Bronchial epithelial cell (primary cell): ENCODE data around the gene UNK. TPM values are rescaled to one million over a fixed set of nuclear protein-coding genes. Genes with fewer than 3 reads are reported as not detected.
"Not testable (repeated sequence)": the region's sequence is repeated elsewhere in the genome, so short reads cannot be mapped to it uniquely, and the experiment has no call there.

Source experiments
- DNase-seq: peaks from one replicate; pipeline ENCODE4 v3.0.0-alpha.2; 2010; ENCODE audit warnings: low read depth
- FAIRE-seq: peaks from 2 replicates; lab custom pipeline; 2011; peaks lifted over from hg19 to GRCh38; lab: Jason Lieb, UNC
- H3K27me3 ChIP-seq: 2 replicates; pipeline ENCODE4 v1.5.1; 2011; ENCODE audit warnings: low read length; ENCODE audit not compliant: control insufficient read depth, insufficient read depth
- H3K36me3 ChIP-seq: 2 replicates; pipeline ENCODE4 v1.5.1; 2011; ENCODE audit warnings: low read length; ENCODE audit not compliant: control insufficient read depth, insufficient read depth
- H3K4me3 ChIP-seq: 2 replicates; pipeline ENCODE4 v1.5.1; 2011; ENCODE audit warnings: mild to moderate bottlenecking, low read depth, low read length, control low read depth
- CTCF ChIP-seq: IDR thresholded peaks from 2 replicates; pipeline ENCODE4 v1.5.1; 2011; ENCODE audit warnings: mild to moderate bottlenecking, moderate library complexity, low read length, control low read depth, inconsistent platforms; ENCODE audit not compliant: insufficient read depth, severe bottlenecking
- total RNA-seq: library from RNA; depleted of rRNA; stranded (reverse); fragments of >200 nt; gene quantifications from 2 replicates; pipeline ENCODE4 v1.2.1, GENCODE V29; 2014

The UNK gene
- total RNA-seq, 1 donor from 2014 or later: 10.8 TPM

DNA sequence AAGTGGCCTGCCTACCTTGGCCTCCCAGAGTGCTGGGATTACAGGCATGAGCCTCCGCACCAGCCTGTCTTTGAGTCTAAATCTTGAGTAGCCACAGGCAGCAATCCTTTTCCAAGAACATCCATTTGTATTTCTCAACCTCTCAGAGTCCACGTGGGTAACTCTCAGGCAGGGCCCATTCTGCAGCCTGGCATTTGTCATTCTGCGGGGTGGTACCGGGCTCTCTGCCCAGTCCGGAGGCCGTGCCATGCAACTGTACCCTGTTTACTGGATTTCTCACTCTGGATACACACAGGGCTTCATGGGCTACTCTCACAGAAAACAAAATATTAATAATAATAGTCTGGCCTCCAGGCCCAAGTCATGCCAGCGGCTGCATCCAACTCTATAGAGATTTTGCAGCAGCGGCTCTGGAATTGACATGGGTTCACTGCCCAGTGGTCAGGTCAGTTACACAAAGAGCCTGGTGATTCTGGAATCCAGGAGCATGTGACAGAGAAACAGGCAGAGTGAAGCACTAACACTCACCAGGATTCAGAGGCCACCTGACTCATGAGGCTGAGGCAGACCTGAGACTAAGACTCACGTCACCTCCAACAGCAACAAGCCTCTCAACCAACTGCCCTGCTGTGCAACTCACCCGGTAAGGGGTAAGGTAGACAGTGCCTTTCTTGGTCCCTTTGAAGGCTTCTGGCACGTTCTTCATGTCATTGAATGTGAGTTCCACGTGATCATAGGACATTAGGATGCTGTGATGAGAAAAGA is 66.5 kb downstream of the UNK start:
- DNase-seq (no peak), FAIRE-seq (no peak)
- TF ChIP-seq CTCF: no peak
- Histone ChIP-seq H3K27me3 (no peaks in the 10 kb centered on the region), H3K36me3 (peaks cover 33% of the 10 kb centered on the region), H3K4me3 (no peak overlapping the region)

DNA sequence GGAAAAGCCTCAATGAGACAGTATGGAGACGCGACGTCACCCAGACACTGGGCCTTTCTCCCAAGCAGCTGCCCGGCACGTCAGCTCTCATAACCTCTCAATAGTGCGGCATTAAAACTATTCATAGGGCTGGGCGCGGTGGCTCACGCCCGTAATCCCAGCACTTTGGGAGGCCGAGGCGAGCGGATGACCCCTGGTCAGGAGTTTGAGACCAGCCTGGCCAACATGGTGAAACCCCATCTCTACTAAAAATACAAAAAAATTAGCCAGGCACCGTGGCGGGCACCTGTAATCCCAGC is 67.0 kb downstream of the UNK start:
- H3K4me3 ChIP-seq, FAIRE-seq, H3K27me3 ChIP-seq, DNase-seq: not testable (repeated sequence)
- H3K36me3 ChIP-seq: peaks cover 30% of the 10 kb centered on the region

DNA sequence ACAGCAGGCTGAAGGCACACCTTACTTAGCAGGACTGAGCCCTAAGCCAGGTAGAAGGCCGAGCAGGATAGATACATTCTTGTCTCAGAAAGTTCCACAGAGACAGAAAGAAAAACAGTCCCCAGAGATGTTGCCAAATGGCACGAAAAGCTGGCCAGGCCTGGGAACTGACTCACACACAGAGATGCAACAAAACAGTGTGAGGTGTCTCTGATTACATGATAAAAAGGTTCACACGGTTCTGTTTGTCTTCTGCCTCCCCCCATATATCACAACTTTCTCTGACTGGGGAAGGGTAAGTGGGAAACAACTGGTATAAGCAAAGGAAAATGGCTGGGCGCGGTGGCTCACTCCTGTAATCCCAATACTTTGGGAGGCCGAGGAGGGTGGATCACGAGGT is 68.8 kb downstream of the UNK start:
- DNase-seq: peak; percentile 22
- Histone ChIP-seq H3K27me3 (no peaks in the 10 kb centered on the region), H3K36me3 (peaks cover 19% of the 10 kb centered on the region), H3K4me3 (no peak overlapping the region)
- FAIRE-seq: no peak
- no peak for TF ChIP-seq CTCF

DNA sequence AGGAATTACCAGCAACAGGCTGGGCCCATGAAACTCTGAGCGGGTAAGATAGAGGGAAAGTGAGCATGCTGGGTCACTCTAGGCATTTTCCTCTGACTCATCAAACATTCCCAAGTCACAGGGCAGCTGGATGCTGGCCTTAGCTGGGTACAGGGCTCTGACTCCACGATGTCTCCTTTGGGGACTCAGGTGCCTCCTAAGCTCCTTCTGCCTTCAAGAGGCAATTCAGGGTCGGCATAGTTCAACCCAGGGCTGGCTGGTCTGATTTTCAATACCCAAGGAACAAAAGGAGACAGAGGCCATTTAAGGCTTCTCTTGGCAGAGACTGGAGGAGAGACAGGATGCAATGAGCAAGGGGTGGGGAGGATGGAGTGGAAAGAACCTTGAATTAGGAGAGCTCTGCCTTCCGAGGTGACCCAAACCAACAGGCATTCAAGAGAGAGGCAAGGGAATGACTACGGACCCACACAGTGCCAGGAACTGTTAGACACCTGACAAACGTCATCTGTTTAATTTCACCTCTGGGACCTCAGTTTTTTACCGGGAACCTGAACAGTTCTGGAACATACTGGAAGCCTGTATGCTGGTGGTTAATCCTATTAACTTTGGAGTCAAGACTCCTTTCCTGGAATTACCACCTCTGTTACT is 69.6 kb downstream of the UNK start:
- H3K36me3 ChIP-seq: peaks cover 15% of the 10 kb centered on the region
- H3K4me3 ChIP-seq: peak overlapping the region; percentile 73
- FAIRE-seq (no peak), DNase-seq (peak; percentile 69)
- no peaks in the 10 kb centered on the region for H3K27me3 ChIP-seq
- TF ChIP-seq CTCF: no peak

- peaks cover 9% of the 10 kb centered on the region for H3K36me3 ChIP-seq
- DNase-seq (no peak), FAIRE-seq (no peak)
- TF ChIP-seq CTCF: no peak
- H3K27me3 ChIP-seq: no peaks in the 10 kb centered on the region
- peak overlapping the region; percentile 73 for H3K4me3 ChIP-seq
Measured at GRCh38 chr17:75854881-75855309, 70.3 kb downstream of the UNK start.

- FAIRE-seq: peak; percentile 47
- peaks cover 8% of the 10 kb centered on the region for H3K36me3 ChIP-seq
- H3K4me3 ChIP-seq: peak within 1 kb of the TSS; percentile 73
- peak; percentile 29 for TF ChIP-seq CTCF
- no peaks in the 10 kb centered on the region for H3K27me3 ChIP-seq
- DNase-seq: peak; percentile 100
Measured at GRCh38 chr17:75855310-75856061, 70.9 kb downstream of the UNK start, which contains the start of gene WBP2. TSS of gene WBP2 (minus strand) at chr17:75855335. CDS start at chr17:75855297, 38 bp downstream.
